Fibroblast of gingiva (primary cell): ENCODE results near the gene HTRA2.
A peak's percentile ranks its signal among the peaks of the same experiment; 100 is the strongest.
"Not testable (repeated sequence)": the region's sequence is repeated elsewhere in the genome, so short reads cannot be mapped to it uniquely, and the experiment has no call there.

ENCODE experiments used
- DNase-seq: peaks from one replicate; pipeline ENCODE4 v3.0.0-alpha.2; 2011; ENCODE audit warnings: low read depth

HTRA2 gene

DNA sequence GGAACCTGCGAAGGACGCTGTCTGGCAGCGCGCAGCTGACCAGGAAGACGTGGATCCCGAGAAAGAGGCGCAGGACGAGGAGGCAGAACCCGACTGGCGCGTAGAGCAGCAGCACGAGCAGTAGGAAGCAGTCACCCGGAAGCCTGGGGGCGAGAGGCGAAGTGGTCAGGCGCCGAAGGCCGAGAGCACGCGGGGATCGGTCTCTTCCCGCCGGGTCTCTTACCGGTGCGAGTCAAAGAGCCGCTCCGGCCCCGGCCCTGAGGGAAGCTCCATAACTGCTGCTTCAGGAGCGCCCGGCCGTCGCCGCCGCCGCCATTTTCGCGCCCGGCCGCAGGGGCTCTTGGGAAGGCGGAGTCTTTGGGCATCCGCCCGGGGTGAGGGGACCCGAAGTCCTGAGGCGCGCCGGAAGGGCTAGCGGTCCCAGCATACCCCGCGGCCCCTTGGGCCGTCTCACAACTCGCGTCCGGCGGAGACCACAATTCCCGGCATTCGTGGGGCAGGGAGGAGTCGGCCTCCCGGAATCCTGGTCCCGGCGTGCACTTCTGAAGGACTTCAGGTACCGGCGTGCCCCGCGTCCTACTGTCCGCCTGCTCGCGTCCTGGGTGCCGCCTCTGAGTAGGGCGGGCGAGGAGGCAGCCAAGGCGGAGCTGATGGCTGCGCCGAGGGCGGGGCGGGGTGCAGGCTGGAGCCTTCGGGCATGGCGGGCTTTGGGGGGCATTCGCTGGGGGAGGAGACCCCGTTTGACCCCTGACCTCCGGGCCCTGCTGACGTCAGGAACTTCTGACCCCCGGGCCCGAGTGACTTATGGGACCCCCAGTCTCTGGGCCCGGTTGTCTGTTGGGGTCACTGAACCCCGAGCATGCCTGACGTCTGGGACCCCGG is at the start of gene HTRA2, which contains the start of gene AUP1:
TSS of gene HTRA2 (plus strand) at position 577 of the 882 bp plus-strand sequence. CDS start at position 651, 74 bp downstream.
TSS of gene AUP1 (minus strand) at position 350 of the 882 bp plus-strand sequence. CDS start at position 273, 77 bp downstream.
- peak; percentile 99 for DNase-seq

DNA sequence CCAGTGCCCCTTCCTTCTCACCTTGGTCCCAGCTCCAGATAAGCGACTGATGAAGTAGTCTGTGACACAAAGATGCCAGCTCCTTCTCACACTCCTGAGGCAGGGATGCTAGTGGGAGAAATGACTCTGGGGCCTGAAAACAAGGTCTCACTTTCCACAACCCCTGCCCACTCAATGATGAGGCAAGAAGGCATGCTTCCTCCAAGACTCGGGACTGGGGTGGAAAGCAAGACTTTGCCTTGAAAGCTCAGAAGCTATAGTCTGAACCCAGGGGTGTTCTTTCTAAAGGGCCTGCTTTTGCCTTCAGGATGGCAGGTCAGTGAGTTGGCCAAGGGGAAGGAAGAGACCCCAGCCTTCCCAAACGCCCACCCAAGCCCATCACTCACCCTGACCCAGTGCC is 48.3 kb upstream of the HTRA2 start:
- DNase-seq, result no peak

DNA sequence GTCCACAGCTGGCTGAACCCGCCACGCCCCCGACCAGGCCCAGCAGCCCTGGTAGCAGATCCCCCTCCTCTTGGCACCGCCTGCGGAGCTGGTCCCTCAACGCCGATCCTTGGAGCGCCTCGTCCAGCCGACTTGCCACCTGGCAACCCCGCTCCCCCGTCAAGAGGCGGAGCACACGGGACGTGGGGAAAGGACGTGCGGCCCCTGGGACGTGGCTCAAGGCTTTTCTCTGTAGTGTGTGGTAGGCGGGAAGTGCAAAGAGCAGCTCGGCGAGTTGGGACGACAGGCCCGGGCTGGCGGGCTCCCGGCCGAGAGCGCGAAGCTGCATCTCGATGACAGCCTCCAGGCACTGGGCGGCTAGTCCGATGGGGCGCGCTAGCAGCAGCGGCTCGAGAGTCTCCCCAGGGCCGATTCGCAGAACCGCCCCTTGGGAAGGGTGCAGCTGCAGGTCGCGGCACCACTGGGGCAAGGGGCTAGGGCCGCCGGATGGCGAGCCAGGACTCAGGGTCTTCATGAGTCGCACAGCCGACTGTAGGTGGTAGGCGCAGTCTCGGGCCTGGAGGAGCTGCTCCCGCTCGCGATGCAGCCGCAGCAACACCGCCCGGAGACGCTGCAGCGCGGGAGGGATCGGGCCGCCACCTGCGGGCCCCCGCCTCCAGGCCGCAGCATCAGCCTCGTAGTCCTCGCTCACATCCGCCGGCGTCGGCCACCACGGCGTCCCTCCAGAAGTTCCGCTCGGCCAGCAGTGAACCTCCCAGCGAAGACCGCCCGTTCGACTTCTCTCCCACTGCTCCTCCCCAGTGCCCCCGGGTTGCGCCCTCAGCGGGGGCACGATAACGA is 47.6 kb upstream of the HTRA2 start:
- no peak for DNase-seq

- peak; percentile 93 for DNase-seq
Measured at GRCh38 chr2:74482801-74483674, 46.7 kb upstream of the HTRA2 start, which contains the start of the genes CCDC142 and TTC31. Gene CCDC142, minus strand, starts transcription at chr2:74482998. Its CDS starts 161 bp downstream, at chr2:74482837. Gene TTC31, plus strand, starts transcription at chr2:74483081. Its CDS starts 15 bp downstream, at chr2:74483096.

DNA sequence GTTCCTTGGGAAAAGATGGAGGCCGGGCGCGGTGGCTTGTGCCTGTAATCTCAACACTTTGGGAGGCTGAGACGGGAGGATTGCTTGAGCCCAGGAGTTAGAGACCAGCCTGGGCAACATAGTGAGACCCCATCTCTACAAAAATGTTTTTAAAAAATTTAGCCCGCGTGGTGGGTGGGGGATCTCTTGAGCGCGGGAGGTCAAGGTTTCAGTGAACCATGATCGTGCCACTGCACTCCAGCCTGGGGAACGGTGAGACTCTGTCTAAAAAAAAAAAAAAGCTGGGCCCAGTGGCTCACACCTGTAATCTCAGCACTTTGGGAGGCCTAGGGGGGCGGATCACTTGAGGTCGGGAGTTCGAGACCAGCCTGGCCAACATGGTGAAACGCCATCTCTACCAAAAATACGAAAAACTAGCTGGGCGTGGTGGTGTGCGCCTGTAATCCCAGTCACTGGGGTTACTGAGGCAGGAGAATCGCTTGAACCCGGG is 46.0 kb upstream of the HTRA2 start:
- not testable (repeated sequence) for DNase-seq

GRCh38 chr2:74486141-74486540 is 43.6 kb upstream of the HTRA2 start:
- DNase-seq, result no peak

GRCh38 chr2:74488643-74489481 is 40.9 kb upstream of the HTRA2 start:
- no peak for DNase-seq

DNA sequence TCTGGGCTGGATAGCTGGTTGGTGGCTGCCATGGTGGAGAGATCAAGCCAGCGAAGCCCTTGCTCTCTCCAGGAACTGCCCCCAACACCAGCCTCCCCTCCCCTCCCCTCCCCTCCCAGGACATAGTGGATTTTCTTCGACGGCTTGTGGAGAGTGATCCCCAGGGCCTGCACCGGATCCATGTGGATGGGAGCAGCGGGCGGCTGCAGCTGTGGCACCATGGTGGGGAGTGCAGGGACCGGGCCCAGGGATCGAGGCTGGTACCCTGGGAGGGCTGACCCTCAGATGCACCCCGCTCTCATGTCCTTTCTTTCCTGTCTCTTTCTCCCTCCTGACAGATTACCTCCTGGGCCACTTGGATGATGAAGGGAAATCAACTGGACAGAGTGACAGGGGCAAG is 39.8 kb upstream of the HTRA2 start:
- DNase-seq, result no peak

- DNase-seq, result no peak
Measured at GRCh38 chr2:74491648-74492544, 37.8 kb upstream of the HTRA2 start.

- DNase-seq, result no peak
Measured at GRCh38 chr2:74493546-74493945, 36.2 kb upstream of the HTRA2 start.

DNA sequence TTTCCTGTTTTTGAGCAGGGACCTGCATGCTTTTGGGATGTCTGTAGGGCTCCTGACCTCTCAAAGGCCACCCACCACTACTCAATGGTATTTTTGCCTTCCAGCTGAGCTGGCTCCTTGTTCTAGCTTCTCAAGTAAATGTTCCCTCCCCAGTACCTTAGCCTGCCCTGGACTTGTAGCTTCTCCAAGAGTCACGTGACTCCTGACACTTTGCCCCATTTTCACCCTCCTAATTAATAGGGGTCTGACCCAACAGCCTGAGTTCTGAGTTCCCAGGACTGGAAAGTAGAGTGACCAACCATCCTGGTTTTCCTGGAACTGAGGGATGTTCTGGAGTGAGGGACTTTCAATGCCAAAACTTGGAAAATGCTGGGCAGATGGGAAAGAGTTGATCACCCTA is 34.3 kb upstream of the HTRA2 start:
- DNase-seq, result no peak

- no peak for DNase-seq
Measured at GRCh38 chr2:74496997-74497776, 32.5 kb upstream of the HTRA2 start.

DNA sequence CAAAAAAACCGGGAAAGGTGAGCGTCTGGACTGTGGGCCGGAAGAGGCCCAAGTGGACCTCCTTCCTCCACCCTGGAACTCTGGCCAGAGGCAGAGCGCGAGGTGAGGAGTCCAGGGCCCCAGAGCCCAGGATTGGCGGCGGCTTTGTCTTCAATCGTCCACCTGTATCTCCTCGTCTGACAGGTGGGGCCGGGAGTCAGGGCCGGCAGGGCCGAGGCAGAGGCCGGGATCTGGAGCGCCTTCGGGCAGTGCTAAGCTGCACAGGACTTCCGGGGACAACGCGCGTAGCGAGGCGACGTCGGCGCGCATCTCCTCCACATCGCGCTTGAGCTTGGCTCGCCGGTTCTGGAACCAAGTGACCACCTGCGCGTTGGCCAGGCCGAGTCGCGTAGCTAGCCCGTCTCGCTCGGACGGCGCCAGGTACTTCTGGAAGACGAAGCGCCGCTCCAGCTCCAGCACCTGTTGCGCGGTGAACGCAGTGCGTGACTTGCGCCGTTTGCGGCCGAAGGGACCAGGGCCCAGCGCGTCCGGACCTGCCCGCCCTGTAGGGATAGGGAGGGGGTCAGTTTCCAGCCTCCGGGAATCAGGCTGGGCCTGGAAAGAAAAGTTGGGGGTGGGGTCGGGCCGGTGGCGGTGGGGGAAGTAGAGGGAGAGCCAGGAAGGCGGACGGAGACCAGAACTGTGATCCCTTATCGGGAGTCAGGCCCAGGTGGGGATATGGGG is 31.8 kb upstream of the HTRA2 start:
- DNase-seq, result no peak

DNA sequence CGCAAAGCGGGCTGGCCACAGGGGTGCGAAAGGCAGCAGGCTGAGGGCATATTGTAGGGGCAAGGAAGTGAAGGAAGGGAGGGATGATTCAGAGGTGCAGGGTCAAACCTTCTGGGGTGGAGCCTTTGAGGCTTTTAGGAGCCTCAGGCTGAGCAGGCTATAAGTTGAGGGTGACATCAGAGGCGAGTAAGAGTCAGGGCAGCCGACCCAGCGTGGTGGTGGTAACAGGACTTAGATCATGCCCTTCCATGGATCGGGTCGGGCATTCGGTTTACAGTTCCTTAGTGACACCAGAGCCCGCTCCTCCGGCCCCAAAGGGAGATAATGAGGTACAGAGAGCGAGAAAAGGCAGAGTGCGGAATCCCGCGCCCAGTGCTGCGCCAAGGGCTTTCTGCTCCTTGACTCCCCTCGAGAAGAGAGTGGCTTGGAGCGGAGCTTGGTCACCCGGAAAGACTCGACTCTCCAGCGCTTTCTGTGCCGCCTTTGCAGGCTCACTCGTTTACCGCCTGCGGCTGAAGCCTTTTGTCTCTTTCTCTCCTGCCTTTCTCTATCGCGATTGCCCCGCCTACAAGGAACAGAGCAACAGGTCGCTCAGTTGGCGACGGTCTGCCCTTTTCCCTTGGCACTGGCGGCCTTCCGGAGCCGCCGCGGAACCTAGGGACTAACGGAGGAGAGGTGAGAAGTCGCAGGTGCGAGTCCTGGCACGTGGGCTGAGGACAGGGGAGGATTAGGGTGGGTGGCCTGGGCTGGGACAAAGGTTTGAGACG is 31.1 kb upstream of the HTRA2 start:
- no peak for DNase-seq

DNA sequence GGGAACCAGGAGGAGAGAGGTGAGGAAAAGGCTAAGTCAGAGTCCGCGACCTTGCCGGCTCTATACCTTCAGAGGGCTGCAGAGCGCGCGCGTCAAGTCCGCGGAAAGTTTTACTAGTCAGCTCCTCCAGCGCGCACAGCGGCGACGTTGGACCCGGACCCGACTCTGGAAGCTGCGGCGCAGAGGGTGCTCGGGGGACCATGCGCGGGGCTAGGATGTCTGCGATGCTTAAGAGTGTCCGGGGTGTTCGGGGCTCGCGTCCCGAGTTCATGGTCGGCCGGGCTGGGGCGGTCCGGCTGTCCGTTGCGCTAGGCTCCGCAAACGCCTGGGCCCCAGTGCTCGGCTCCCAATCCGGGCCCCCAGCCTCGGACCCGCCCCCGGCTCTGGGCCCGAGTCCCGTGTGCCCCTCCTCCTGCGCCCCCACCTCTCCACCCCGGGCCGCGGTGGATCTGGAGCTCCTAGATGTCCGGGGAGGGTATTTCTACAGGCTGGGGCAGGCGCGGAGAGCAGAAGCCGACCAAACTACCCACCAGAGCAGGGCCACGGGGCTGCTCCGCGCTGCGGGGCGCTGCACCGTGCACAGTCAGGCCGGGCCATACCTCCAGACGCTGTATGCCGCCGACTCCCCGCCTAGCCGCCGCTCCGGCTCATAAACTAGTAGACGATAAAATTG is 30.3 kb upstream of the HTRA2 start, which contains the start of gene LBX2:
TSS of gene LBX2 (minus strand) at position 337 of the 673 bp plus-strand sequence. CDS start at position 271, 66 bp downstream.
- DNase-seq, result no peak

DNA sequence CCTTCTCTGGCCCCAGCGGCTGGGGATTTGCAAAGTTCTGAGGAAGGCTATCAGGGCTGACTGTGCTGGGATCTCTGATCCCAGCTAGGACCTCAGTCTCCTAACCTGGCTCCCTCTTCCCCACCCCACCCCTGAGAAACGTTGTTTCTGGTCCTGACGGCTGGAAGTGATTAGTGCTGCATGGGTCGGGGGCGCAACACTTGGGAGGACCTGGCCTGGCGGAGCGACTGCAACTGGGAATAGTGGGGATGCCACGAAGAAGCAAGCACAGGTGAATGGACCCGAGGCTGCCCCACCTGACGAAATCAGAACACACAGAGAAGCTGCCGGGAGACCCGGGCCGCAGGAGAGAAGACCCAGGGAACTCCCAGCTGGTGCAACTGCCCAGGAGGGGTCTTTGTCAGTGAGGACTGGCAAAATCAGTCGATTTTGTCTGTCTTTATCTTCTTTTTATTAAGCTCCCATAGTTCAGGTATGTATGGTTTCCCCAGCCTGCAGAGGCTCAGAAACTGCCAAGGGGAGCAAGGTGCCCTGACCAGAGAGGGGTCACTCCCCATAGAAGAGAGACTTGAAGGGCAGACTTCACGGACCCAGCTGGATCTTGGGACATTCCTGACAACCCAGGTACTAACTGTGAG is 29.7 kb upstream of the HTRA2 start:
- DNase-seq, result no peak
